ENCODE measurements around the gene TAB2.
"Not testable (repeated sequence)": the region's sequence is repeated elsewhere in the genome, so short reads cannot be mapped to it uniquely, and the experiment has no call there.

Gene TAB2

DNA sequence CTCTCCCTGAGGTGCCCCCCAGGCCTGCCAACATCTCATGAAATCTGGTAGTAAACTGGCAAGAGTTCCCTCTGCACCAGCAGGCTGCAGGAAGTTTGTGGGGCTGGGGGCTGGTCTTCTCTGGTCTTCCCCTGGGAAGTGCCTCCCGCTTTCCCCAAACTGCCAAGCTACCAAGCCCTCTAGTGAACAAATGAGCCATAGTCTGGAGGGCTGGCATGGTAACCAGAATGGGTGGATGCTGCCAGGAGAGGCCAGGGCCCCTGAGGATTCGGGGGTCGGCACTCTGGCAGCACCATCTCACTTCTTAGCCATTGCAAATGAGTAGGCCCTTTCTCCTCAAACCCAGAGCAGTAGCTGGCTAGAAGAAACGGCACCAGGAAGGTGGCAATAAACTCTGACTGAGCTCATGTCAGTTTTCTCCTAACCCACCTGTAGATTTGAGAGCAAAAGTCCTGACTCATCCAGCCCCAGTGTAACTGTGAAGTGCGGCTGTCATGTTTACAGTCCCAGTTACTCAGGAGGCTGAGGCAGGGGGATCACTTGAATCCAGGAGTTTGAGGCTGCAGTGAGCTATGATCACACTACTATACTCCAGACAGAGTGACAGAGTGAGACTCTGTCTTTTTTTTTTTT, 131.4 kb downstream of the TAB2 start:
- no peak for DNase-seq

GRCh38 chr6:149449831-149450678, 132.5 kb downstream of the TAB2 start:
- no peak for DNase-seq

- no peak for DNase-seq
Observed at GRCh38 chr6:149450679-149451375, 133.3 kb downstream of the TAB2 start.

GRCh38 chr6:149451376-149452036, 134.0 kb downstream of the TAB2 start:
- no peak for DNase-seq

DNA sequence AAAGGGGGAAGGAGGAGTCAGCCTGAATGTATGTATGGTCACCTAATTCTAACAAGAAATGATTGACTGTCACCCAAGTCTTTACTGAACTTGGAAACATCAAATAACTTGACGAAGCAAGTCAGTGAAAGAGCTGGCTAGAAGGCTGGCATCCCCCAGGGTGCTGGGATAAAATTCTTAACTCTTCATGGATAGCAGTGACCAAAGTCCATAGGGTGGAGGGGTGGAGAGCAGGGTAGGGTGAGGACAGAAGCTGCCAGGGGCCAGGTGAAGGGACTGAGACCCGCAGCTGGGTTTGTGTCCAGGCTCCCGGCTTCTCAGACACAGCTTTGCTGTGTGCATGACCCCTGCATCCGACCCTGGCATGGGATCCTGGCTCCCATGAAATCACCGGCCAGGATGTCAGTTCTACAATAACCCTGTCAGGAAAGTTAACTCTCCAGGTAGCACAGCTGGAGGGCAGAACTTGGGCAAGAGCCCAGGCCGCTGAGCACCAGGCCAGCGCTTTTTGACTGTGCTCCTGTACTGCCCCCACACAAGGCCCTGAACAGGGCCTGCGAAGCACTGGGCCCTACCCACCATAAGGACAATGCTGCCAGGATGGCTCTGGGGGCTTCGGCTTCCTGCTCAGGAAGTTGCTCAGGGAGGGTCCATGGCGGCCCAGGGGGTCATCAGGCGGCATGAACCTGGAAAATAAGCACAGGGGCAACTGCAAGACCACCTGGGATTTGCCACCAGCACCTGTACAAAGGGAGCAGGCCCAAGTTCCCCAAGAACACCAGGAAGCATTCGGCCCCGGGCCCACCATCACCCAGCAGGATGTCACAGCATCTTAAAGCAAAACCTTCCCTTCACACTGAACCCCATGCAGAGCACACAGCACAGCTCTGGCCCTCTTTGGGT, 134.8 kb downstream of the TAB2 start:
- DNase-seq = no peak

- DNase-seq = no peak
Observed at GRCh38 chr6:149453597-149454345, 136.3 kb downstream of the TAB2 start.

DNA sequence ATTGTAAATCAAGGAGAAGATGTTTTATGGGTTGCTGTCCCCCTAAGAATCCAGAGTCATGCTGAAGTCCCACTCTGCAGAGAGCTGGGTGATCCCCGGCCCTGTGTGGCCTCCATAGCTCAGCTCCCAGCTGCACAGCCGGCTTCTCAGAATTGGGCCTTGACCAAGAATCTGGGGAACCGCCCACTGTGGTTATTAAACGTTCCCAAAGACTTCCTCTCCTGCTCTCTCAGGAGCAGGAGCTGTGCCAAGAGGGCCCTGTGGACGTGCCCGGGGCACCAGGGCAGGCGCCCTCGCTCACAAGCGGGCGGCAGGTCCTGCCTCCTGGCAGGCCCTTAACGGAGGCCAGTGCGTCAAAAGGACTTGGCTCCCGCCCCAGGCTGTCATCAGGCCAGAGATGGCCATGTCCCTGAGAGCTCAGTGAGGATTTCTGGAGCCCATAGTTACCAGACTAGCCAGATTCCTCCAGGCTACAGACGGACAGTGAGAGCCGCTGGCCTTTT, 136.9 kb downstream of the TAB2 start:
- peak; percentile 19 for DNase-seq

GRCh38 chr6:149455031-149455732, 137.7 kb downstream of the TAB2 start:
- no peak for DNase-seq

- no peak for DNase-seq
Observed at GRCh38 chr6:149456311-149457021, 139.0 kb downstream of the TAB2 start.

DNA sequence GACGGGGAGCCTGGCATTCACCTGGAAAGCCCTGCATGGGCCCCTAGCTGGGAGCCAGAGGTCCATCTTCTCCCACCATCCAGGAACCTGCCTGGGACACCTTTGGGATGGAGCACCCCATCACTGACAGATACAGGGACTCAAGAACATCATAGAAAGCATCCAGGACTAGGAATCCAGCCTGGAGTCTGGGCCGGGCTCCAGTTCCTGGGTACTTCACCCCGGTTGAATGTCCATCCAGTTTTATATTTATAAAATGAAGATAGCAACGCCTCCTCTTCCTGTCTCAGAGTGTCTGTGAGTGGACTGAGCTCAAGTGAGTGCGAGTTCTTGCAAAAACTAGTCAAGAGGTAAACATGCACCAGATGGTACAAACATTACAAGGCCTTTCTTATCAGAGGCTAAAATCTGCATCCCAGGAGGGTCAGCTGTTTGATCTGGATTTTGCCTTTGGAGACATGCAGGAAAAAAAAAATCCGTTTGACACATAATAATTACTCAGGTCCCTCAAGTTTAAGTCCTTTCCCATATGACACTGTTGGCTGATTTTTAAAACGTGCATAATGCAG, 139.9 kb downstream of the TAB2 start:
- no peak for DNase-seq

- DNase-seq = no peak
Observed at GRCh38 chr6:149458196-149458595, 140.7 kb downstream of the TAB2 start.

DNA sequence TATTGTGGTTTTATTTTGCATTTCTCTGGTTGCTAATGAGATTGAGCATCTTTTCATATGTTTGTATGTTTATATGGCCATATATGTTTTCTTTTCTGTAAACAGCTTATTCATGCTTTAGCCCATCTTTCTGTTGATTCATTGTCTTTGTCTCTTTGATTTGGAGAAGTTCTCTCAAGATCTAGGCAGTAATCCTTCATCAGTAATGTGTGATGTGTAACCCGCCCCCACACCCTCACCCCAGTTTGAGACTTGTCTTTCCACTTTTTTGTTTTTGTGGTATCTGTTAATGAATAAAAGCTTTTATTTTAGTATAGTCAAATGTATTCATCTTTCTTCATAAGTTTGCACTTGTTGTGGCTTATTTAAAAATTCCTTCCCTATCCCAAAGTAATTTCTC, 141.3 kb downstream of the TAB2 start:
- DNase-seq = no peak

DNA sequence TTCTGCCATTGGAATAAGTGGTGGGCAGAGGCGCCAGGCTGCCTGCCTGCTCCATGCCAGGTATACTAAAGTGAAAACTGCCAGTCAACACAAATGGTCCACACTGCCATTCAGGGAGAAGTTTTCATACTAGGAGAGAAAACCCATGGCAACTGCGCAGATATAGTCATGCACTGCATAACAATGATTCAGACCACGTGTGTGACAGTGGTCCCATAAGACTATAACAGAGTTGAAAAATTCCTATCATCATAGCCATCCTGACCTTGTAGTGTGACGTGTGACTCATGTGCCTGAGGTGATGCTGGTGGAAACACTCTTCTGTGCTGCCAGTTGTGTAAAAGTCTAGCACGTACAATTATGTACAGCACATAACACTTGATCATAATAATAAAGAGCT, 142.2 kb downstream of the TAB2 start:
- no peak for DNase-seq

DNA sequence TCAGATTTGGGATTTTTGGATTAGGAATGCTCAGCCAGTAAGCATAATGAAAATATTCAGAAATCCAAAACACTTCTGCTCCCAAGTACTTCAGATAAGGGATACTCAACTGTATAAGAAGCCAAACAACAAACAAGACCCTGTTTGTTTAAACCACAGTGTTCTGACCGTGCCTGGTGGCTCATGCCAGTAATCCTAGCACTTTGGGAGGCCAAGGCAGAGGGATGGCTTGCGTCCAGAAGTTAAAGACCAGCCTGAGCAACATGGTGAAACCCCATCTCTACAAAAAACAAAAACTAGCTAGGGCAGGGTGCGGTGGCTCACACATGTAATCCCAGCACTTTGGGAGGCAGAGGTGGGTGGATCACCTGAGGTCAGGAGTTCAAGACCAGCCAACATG, 142.7 kb downstream of the TAB2 start:
- not testable (repeated sequence) for DNase-seq
